Muscle of arm (tissue), 12 donors: ENCODE measurements around the gene CMYA5. TPM values are rescaled to one million over a fixed set of nuclear protein-coding genes. Genes with fewer than 3 reads are reported as not detected.
A peak's percentile ranks its signal among the peaks of the same experiment; 100 is the strongest.

Experiments used
- DNase-seq: peaks from one replicate; pipeline ENCODE4 v3.0.0-alpha.2; 2013
- polyA plus RNA-seq, 12 donors: library from polyadenylated mRNA; unstranded; fragments of 120-200 nt; gene quantifications; one replicate each; pipeline ENCODE4 v1.2.1, GENCODE V29; 2013; ENCODE audit not compliant: insufficient read length in 12 of 12

The CMYA5 gene
- polyA plus RNA-seq, 12 donors: 62.8 to 304 (median 224) TPM; not detected in 1

GRCh38 chr5:79793304-79793703, 103.7 kb downstream of the CMYA5 start:
- no peak for DNase-seq

GRCh38 chr5:79793722-79794121, 104.1 kb downstream of the CMYA5 start:
- DNase-seq: no peak

DNA sequence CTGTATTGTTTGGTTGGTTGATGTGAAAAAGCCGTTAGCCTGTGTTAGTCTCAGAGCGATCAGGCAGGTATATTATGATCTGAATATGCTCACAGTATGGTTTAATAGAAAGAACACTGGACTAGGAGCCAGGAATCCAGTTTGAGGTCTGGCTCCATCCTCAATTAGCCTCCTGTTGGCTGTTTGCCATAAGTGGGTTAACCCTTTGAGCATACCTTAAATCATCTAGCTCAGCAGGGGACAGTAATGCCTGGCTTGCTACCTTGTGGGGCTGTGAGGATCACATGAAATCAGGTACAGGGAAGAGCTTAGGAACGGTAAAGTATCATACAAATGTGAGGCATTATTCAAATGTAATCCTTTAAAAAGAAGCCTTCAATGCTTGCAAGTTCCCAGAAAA, 104.7 kb downstream of the CMYA5 start:
- DNase-seq: no peak

DNA sequence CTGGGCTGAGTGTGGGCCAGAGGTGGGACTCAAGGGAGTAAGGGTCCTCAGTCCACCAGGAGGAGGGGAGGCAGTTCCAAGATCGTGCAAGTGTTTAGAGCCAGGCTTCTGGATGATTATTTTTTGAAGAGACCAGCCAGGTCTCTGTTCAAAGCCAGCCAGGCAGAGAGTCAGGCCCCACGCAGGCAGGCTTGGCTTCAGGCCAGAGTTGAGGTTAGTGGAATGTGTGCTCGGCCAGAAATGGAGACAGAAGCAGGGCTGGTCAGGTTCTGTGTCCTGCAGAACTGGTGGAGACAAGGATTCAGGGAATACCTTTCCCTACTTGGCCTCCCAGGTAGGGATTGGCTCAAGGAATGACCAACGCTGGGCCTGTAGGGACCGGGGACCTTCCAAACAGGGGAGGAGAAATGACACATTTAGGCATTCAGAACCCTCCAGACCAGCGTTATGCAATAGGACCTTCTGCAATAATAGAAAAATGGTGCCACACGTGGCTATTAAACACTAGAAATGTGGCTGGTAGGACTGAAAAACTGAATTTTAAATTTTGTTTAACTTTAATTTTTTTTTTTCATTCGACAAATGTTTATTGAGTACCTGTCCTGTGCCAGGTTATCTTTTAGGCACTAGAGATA, 106.2 kb downstream of the CMYA5 start:
- DNase-seq: no peak

DNA sequence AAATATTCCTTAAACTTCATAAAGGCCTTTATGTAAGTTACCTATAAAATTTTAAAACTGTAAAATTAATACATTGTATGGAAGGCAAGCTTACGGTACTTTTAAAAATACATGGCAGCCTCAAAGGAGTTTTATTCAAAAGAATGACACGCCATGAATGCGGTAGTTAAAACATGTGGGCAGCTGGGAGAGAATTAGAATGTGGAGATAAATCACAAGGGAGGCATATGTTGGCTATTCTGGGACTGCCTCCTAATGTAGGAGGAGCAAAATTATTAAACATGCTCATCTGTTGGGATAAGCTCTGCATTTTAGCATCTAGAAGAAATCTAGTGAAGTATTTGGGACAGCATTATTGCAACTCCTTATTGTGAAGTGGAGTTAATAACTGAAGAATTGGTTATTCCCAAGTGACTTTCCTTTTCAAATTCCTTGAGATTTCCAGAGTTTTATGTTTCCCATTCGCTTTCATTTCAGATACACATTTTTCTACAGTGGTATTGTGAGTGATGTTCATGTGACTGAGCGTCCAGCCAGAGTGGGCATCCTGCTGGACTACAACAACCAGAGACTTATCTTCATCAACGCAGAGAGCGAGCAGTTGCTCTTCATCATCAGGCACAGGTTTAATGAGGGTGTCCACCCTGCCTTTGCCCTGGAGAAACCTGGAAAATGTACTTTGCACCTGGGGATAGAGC, 109.4 kb downstream of the CMYA5 start:
- no peak for DNase-seq

DNA sequence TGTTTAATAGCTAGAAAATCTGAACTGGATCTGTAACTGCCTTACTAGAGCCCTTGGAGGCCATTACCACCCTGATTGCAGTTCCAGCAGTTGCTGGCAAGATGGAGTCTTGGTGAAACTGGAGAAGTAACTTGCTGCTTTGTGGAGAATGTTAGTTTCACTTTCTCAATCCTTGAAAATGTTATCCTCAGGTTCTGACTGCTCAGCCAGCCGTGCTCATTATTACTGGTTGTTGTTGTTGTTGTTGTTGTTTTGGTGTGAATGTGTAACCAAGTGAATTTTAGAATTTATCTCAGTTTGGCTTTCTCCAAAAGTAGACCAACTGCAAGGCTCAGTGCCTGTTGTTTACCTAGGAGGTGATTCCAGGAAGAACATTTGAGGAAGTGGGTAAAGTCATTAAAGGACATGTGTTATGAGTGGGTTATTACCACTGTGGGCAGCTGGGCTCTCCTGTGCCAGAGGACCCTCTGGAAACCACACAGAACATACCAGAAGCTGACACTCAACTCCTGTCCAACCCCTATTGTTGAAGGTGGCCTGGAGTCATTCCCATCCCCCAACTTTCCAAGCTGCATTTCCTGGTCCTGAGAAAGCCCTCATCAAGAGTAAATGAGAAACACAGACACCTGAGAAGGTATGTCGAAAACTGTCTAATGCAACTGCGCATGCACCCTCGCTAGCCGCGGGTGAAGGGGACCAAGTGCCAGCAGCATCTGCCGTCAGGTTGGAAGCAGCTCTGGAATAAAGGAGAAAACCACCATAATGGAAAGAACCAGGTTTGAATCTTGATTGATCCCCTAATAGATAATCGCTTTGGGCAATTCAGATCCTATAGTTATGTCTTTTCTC, 111.6 kb downstream of the CMYA5 start:
- peak; percentile 30 for DNase-seq

GRCh38 chr5:79802406-79802805, 112.8 kb downstream of the CMYA5 start:
- no peak for DNase-seq

DNA sequence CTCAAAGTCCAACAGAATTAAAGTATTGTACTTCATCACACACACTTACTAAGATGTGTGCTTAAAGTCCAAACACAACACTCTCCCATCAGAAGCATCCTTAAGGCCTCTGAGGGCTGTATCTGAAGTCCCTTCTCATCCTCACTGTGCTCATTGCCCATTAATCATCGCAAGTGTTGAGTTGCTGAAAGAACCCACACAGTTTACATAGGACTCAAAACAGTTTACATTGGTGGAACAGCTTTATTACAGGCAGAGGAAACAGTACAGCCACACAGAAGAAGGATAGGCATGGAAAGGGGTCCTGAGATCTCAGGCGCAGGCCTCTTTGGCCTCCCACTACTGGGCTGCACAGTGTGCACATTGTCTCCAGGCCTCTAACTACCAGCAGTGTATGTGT, 113.4 kb downstream of the CMYA5 start:
- no peak for DNase-seq

DNA sequence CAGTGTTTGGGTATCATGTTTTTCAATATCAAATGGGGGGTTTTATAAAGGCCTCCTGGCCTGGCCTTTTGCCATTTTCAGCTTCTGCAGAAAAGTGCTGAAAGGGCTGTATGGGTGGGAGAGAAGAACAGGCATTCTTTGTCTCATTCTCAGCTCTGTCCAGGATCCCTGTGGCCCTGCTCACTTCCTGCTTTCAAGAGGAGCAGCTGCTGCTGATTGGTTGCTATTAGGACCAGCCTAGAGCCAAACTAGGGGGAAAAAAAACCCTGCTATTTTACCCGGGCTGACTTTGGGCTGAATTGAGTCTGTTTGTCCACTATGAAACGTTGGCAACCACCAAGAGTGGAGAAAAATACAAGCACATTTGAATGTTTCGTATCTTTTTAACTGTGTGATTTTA, 117.1 kb downstream of the CMYA5 start:
- no peak for DNase-seq

DNA sequence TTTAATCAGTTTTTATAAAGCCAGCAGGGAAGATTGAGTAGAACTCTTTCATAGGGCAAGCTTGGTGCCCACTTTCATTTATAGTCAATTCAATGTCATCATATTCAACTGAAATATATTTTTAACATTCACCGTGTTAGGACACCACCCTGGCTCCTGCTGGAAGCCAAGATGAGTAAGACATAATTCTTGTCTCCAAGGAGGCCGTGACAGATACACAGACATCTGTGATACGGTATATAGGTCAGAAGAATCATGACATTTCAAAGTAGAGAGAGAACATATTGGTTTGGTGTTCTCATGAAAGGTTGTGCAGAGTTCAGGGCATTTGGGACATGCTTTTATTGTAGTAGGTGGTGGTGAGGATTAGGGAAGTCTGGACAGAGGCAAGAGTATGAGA, 120.1 kb downstream of the CMYA5 start:
- DNase-seq: no peak

DNA sequence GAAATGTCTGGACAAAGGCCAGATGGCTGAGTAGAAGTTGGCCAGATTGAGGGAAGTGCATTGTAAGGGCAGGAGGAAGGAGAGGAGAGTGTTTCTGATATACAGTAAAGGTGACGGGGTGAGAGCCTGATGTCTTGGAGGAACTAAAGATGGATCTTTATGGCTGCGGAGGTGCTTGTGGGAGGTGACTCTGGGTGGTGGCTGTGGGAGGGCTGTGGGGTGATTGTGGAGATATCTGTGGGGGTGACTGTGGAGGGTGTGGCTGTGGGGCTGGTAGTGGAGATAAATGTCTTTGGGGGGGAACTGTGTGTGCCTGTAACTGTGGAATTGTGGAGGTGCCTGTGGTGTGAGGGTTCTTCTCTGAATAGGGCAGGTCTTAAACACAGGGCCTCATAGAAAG, 121.4 kb downstream of the CMYA5 start:
- DNase-seq: no peak

DNA sequence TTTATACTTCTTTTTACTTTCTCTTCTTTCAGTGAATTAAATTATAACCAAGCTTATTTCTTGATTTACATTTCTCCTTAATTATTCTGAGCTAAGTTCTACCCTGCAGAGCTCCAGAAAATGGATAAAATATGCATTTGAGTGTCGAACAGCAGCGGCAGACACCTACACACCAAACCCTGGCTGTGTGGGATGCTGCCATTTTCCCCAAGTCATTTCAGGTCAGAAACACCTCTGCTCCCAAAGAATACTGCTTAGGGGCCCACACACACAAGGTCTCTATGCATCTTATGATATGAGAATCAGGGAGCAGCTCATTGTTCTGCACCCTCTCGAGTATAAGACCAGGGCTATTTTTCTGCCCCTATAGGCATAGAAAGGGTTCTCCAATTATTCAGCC, 122.3 kb downstream of the CMYA5 start:
- no peak for DNase-seq

DNA sequence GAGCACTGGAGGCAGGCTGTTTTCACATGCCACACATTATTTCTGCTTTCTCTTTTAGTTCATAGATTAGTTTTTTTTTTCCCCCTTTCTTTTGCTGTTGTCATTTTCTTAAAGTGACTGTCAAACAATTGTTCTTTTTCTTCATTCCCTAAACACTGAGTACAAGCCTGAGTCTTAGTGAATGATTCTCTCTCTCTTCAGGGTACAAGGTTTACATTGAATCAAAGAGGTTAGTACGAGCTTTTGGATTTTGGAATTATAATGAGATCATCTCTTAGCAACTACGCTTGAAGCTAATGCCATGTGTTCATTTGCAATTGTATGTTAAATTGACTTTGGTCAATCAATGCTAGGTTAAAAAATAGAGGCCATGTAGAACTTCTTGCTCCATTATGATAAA, 125.1 kb downstream of the CMYA5 start:
- no peak for DNase-seq

GRCh38 chr5:79816014-79816413, 126.4 kb downstream of the CMYA5 start:
- DNase-seq: no peak

GRCh38 chr5:79820648-79821047, 131.0 kb downstream of the CMYA5 start:
- DNase-seq: no peak

DNA sequence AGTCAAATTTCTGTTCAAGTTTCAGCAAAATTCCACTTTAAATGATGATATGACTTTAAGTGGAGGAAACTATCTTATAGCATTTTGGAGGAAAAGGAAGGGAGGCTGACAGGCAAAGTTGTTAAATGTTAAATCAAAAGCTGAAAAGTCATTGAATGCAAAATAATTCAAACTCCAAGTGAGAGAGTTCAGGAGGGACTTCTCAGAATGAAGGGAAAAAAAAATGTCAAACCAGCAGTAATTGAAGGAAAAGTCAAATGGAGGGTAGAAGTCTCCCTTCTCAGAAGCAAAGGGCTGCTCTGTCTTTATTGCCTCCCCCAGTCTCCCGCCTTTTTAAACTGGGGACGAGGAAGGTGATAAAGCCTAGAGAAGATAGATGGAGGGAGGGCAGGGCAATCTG, 134.8 kb downstream of the CMYA5 start:
- no peak for DNase-seq

DNA sequence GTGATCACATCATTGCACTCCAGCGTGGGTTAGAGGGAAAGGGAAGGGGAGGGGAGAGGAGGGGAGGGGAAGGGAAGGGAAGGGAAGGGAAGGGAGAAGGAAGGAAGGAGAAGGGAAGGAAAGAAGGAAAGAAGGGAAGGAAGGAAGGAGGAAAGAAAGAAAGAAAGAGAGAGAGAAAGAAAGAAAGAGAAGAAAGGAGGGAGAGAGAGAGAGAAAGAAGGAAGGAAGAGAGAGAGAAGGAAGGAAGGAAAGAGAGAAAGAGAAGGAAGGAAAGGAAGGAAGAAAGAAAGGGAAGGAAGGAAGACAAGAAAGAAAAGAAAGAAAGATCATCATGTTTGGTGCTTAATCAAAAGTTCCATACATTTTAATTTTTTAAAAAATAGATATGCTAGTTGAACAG, 136.2 kb downstream of the CMYA5 start:
- no peak for DNase-seq

- DNase-seq: no peak
Observed at GRCh38 chr5:79827159-79827629, 137.6 kb downstream of the CMYA5 start.

DNA sequence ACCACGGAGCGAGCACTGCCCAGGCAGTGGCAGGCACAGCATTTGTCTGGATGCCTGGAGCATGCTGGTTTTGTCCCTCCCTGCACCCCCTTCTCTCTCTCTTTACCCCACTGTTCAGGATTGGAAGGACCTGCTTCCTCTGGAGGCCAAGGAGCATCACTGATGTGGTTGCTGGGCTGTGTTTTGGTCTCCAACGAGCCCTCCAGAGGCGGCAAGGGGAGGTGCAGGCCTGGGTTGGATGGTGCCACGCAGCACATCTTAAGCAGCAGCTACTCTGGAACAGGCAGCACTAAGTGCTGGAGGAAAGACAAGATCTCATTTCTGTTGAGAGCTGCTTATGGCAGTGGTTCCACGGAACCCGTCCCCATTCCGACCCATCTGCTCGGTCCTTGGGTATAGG, 139.6 kb downstream of the CMYA5 start:
- DNase-seq: no peak

DNA sequence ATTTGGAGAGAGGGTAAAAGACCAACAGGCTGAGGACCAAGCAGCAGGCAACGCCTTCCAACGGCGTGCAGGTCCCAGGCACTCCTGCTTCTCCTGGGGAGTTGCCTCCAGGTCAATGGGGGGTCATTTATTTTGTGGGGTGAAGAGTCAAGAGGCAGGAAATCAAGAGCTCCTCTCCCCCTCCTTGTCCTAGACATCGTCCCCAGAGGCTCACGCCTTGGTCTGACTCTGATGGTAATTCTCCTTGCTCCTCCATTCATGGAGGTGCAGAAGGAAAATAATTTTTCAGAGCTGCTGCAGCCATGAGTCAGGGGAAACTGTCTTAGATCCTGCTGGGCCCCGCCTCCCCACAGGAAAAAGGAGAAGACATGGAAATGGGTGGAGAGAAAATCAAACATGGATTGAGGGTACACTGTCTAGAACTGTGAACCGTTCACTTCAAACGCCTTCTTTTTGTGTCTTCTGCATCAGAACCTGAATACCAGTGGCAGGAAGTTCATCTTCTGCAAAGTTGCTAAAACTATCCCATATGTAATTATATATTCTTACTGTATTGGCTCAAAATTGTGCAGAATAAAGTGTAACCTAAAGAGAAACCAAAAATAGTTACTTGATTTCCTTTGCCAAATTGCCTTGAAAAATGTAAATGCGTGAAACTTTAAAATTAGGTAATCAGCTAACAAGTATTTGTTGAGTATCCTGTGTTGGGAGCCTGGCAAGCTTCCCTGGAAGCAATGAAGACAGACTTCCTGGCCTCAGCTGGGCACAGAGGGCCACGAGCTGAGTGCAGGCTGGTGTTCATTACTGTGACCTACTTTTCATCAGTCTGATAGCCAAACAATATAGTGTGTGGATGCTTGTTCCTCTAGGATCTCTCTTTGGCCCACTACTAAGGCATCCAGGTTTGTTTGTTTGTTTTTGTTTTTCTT, 142.0 kb downstream of the CMYA5 start:
- no peak for DNase-seq

- DNase-seq: no peak
Observed at GRCh38 chr5:79832911-79833310, 143.3 kb downstream of the CMYA5 start.
